ENCODE results near the gene TMIGD1. TPM values are rescaled to one million over a fixed set of nuclear protein-coding genes. Genes with fewer than 3 reads are reported as not detected.

TMIGD1 gene
- total RNA-seq, 1 experiment from 2014 or later = not detected

DNA sequence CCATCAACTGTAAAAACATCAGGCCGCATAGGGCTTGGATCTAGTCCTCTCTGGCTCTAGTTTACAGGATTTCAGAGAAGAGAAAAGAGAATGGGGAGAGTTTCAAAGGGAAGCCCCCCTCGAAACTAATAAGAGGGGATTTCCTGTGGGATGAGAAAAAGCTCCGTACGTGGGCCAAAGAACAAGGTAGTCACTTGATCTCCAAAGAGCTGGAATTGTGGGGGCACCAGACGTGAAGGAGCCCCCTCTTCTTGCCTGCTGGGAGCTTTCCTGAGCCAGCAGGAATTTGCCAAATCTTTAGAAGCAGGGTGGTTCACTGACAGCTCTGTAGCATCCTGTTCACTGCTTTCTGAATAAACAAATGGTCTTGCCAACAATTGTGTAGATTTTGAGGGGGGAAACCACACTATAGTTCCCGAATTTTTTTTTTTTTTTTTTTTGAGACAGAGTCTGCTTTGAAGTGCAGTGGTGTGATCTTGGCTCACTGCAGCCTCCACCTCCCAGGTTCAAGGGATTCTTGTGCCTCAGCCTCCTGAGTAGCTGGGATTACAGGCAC lies 7.0 kb upstream of the TMIGD1 start:
- no peaks in the 10 kb centered on the region for H3K9me3 ChIP-seq
- H3K36me3 ChIP-seq (ENCODE audit: control insufficient read depth, insufficient read depth, low read length) = no peaks in the 10 kb centered on the region
- Mint-ChIP-seq H3K4me1 (ENCODE audit: low read depth, unreplicated experiment) (peaks cover 44% of the 10 kb centered on the region), H3K4me3 (ENCODE audit: unreplicated experiment) (no peak overlapping the region), H3K9me3 (ENCODE audit: unreplicated experiment) (no peaks in the 10 kb centered on the region), H3K36me3 (ENCODE audit: insufficient read depth, unreplicated experiment) (no peaks in the 10 kb centered on the region), H3K27me3 (ENCODE audit: insufficient read depth, unreplicated experiment) (no peaks in the 10 kb centered on the region), H3K27ac (ENCODE audit: unreplicated experiment) (peak overlapping the region; percentile 63)
- H3K27me3 ChIP-seq (replicated peaks; ENCODE audit: control insufficient read depth, insufficient read depth, low read length) = no peaks in the 10 kb centered on the region
- intact Hi-C loops (cut with micrococcal nuclease; ENCODE audit: unreplicated experiment) = loop anchor here (1.0 to 5.0 kb wide), 5 partner anchors 37 to 376 kb away; partner anchors contain the start of genes CPD and GOSR1
- no peak for TF ChIP-seq CTCF (IDR thresholded peaks at IDR 0.05; ENCODE audit: insufficient read depth in 1 of 2, low read depth in 1 of 2, low read length in 1 of 2, severe bottlenecking in 1 of 2, unreplicated experiment in 1 of 2)
- H3K4me3 ChIP-seq (ENCODE audit: low read depth, low read length) = no peak overlapping the region
- DNase-seq = no peak
- POLR2A ChIA-PET = no interaction called here
- CTCF ChIA-PET = interaction anchor here (1.0 to 1.1 kb wide), 4 partner anchors 35 to 120 kb away, joined by 3 to 5 read pairs (median 3); no protein-coding TSS in a partner anchor
- BruUV-seq (replicated peaks) = no TSS peak
- H3K4me1 ChIP-seq = peaks cover 55% of the 10 kb centered on the region

GRCh38 chr17:30339086-30339485 lies 5.2 kb upstream of the TMIGD1 start:
- Histone ChIP-seq H3K27me3 (replicated peaks; ENCODE audit: control insufficient read depth, insufficient read depth, low read length) (no peaks in the 10 kb centered on the region), H3K36me3 (ENCODE audit: control insufficient read depth, insufficient read depth, low read length) (no peaks in the 10 kb centered on the region), H3K4me1 (peaks cover 44% of the 10 kb centered on the region), H3K9me3 (no peaks in the 10 kb centered on the region), H3K4me3 (ENCODE audit: low read depth, low read length) (no peak overlapping the region)
- no TSS peak for BruUV-seq (replicated peaks)
- Mint-ChIP-seq H3K27ac (ENCODE audit: unreplicated experiment) (no peak overlapping the region), H3K27me3 (ENCODE audit: insufficient read depth, unreplicated experiment) (no peaks in the 10 kb centered on the region), H3K36me3 (ENCODE audit: insufficient read depth, unreplicated experiment) (no peaks in the 10 kb centered on the region), H3K4me1 (ENCODE audit: low read depth, unreplicated experiment) (peaks cover 46% of the 10 kb centered on the region), H3K9me3 (ENCODE audit: unreplicated experiment) (no peaks in the 10 kb centered on the region), H3K4me3 (ENCODE audit: unreplicated experiment) (no peak overlapping the region)
- no peak for TF ChIP-seq CTCF (IDR thresholded peaks at IDR 0.05; ENCODE audit: insufficient read depth in 1 of 2, low read depth in 1 of 2, low read length in 1 of 2, severe bottlenecking in 1 of 2, unreplicated experiment in 1 of 2)
- intact Hi-C loops (cut with micrococcal nuclease; ENCODE audit: unreplicated experiment) = loop anchor here (5.0 kb wide), 1 partner anchor 147 kb away; no protein-coding TSS in a partner anchor
- CTCF ChIA-PET = interaction anchor here (0.6 kb wide), 2 partner anchors 138 to 234 kb away, joined by 3 read pairs; no protein-coding TSS in a partner anchor
- POLR2A ChIA-PET = no interaction called here
- DNase-seq = no peak

DNA sequence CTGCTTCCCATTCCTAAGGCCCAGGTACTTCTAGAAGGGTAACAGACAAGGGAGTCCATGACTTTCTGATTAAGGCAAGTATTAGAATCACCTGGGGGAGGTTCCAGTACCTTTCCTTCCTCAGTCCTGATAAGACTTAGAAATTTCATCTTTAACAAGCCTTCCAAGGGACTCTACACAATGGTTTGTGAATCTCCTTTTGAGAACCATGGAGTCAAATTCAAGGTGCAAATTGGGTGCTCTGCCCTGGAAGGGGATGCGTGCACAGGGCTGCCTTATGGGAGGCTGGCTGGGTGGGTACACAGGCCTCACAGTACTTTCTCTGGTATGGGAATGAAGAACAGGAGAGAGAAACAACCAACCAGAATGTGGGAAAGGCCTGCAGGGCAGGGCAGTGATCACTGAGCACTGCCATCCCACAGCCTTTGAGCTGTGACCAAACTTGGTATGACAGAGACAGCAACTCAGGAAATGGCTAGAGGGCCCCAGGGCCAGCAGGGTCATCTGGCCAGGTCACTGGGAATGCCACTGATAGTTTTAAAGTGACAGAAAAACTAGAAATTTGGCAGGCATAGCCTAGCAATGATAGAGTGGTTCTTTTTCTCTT lies 3.6 kb upstream of the TMIGD1 start:
- Mint-ChIP-seq H3K4me3 (ENCODE audit: unreplicated experiment) (peak overlapping the region; percentile 48), H3K27me3 (ENCODE audit: insufficient read depth, unreplicated experiment) (no peaks in the 10 kb centered on the region), H3K27ac (ENCODE audit: unreplicated experiment) (peak overlapping the region; percentile 78), H3K9me3 (ENCODE audit: unreplicated experiment) (no peaks in the 10 kb centered on the region), H3K4me1 (ENCODE audit: low read depth, unreplicated experiment) (peaks cover 49% of the 10 kb centered on the region), H3K36me3 (ENCODE audit: insufficient read depth, unreplicated experiment) (no peaks in the 10 kb centered on the region)
- peaks cover 48% of the 10 kb centered on the region for H3K4me1 ChIP-seq
- BruUV-seq (replicated peaks) = no TSS peak
- POLR2A ChIA-PET = interaction anchor here (0.5 to 1.4 kb wide), 3 partner anchors 11 to 46 kb away, joined by 4 to 11 read pairs (median 5); partner anchors contain the start of gene BLMH
- no peaks in the 10 kb centered on the region for H3K27me3 ChIP-seq (replicated peaks; ENCODE audit: control insufficient read depth, insufficient read depth, low read length)
- H3K4me3 ChIP-seq (ENCODE audit: low read depth, low read length) = no peak overlapping the region
- DNase-seq = peak; percentile 39 to 72
- TF ChIP-seq CTCF (IDR thresholded peaks at IDR 0.05; ENCODE audit: insufficient read depth in 1 of 2, low read depth in 1 of 2, low read length in 1 of 2, severe bottlenecking in 1 of 2, unreplicated experiment in 1 of 2) = no peak
- no peaks in the 10 kb centered on the region for H3K36me3 ChIP-seq (ENCODE audit: control insufficient read depth, insufficient read depth, low read length)
- CTCF ChIA-PET = interaction anchor here (0.5 to 2.3 kb wide), 10 partner anchors 10 to 233 kb away, joined by 3 to 39 read pairs (median 8); partner anchors contain the start of genes BLMH and SLC6A4
- no peaks in the 10 kb centered on the region for H3K9me3 ChIP-seq
- intact Hi-C loops (cut with micrococcal nuclease; ENCODE audit: unreplicated experiment) = loop anchor here (5.0 kb wide), 1 partner anchor 145 kb away; no protein-coding TSS in a partner anchor

Measured in Caco-2 (cell line).